GM18505 (cell line): Measurements from ENCODE around the gene UNC80.

Source experiments
- ATAC-seq: cut with Tn5 transposase; IDR thresholded peaks from one replicate; pipeline ENCODE4 v1.9.1; 2021; ENCODE audit not compliant: unreplicated experiment
- POLR2A ChIP-seq: IDR thresholded peaks from 4 replicates; pipeline ENCODE4 v1.6.1; 2011; ENCODE audit warnings: borderline replicate concordance; ENCODE audit not compliant: insufficient read depth, insufficient read length; ENCODE audit errors: extremely low read depth

Gene UNC80

GRCh38 chr2:209943776-209944175 is 172.1 kb downstream of the UNC80 start:
- ATAC-seq, result no peak
- no peak for TF ChIP-seq POLR2A

GRCh38 chr2:209946539-209946938 is 174.9 kb downstream of the UNC80 start:
- no peak for TF ChIP-seq POLR2A

GRCh38 chr2:209956271-209956670 is 184.6 kb downstream of the UNC80 start:
- no peak for TF ChIP-seq POLR2A
- ATAC-seq, result no peak

More at GRCh38 chr2:209946539-209946938, 174.9 kb downstream of the UNC80 start:
- no peak for ATAC-seq

GRCh38 chr2:209958016-209958415 is 186.4 kb downstream of the UNC80 start:
- no peak for ATAC-seq
- TF ChIP-seq POLR2A, result no peak

- TF ChIP-seq POLR2A, result no peak
- no peak for ATAC-seq
These were observed 188.4 kb downstream of the UNC80 start for GRCh38 chr2:209960045-209960444.

- no peak for TF ChIP-seq POLR2A
- peak; percentile 97 for ATAC-seq
These were observed 189.3 kb downstream of the UNC80 start for GRCh38 chr2:209960676-209961630.

GRCh38 chr2:209965723-209966122 is 194.1 kb downstream of the UNC80 start:
- no peak for TF ChIP-seq POLR2A
- ATAC-seq, result no peak

GRCh38 chr2:209969692-209970091 is 198.1 kb downstream of the UNC80 start:
- ATAC-seq, result no peak

GRCh38 chr2:209970271-209970670 is 198.6 kb downstream of the UNC80 start:
- no peak for TF ChIP-seq POLR2A
- no peak for ATAC-seq

More at GRCh38 chr2:209969692-209970091, 198.1 kb downstream of the UNC80 start:
- TF ChIP-seq POLR2A, result no peak

- no peak for ATAC-seq
- no peak for TF ChIP-seq POLR2A
These were observed 199.1 kb downstream of the UNC80 start for GRCh38 chr2:209970711-209971110.

GRCh38 chr2:209973328-209973727 is 201.7 kb downstream of the UNC80 start:
- ATAC-seq, result no peak
- TF ChIP-seq POLR2A, result no peak

- no peak for ATAC-seq
- TF ChIP-seq POLR2A, result no peak
These were observed 202.9 kb downstream of the UNC80 start for GRCh38 chr2:209974576-209974975.

GRCh38 chr2:209976698-209977385 is 205.2 kb downstream of the UNC80 start:
- no peak for TF ChIP-seq POLR2A
- peak; percentile 79 for ATAC-seq
